Stimulated activated CD4-positive, alpha-beta T cell treated with anti-CD3 and anti-CD28 coated beads, Interleukin-4, amount 100 ng/mL, for 4 hours (primary cell): ENCODE data around the gene NUP93.
"Not testable (repeated sequence)": the region's sequence is repeated elsewhere in the genome, so short reads cannot be mapped to it uniquely, and the experiment has no call there.

Experiments
- DNase-seq, 2 experiments: peaks; one replicate each; pipeline ENCODE4 v3.0.0-alpha.2; 2020

NUP93 gene

DNA sequence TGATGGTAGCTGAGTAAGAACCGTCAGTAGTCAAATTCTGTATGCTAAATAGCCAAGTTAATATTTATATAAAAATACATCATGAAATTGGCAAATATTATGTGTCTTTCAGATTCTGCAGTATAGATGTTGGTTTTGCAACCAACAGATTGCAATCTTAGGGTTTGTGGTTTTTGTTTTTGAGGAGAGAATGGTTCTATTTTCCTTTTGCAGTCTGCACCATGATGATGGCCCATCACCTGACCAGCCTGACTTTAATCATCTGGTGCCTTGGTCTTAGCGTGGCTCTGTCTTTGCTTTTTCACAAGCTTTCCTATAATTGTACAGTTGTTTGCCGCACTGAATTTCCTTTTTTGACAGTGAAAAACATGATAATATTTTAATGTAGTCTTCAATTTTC lies 50.7 kb downstream of the NUP93 start:
- DNase-seq, result no peak

DNA sequence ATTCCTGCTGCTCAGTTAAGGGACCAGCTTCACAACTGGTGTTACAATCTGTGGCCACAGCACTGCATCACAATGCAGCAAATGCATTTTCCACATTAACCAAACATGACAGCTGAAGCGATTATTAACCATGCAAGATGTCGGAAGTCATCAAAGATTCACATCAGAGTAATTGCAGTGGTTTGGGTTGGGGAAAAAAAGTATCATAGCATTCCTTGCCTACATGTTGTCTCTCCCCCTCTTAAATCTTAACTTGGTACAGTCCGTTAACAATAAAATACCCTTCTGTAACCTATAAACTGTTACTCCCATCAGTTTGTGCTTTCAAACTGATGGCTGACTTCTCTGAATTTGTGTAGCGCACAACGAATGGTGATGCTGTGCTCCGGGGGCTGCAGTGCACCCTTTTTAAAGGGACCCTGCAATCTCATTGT lies 51.6 kb downstream of the NUP93 start:
- no peak for DNase-seq

DNA sequence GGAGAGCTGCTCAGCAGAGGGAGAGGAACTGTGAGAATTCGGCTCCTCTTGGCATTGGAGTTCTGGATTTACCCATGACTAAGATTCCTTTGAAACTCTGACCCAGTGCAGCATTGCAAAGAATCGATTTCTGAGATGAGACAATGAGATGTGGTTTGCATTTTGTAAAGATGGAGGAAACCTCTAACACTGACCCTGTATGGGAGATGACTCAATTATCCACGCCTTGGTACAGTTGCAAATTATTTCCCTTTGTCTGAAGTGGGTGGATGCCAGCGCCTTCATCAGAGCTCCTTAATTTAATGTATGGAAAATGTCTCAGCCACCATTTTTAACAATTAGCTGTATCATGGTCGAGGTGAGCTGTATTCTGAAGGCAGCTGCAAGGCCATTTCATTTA lies 53.4 kb downstream of the NUP93 start:
- DNase-seq, result no peak

DNA sequence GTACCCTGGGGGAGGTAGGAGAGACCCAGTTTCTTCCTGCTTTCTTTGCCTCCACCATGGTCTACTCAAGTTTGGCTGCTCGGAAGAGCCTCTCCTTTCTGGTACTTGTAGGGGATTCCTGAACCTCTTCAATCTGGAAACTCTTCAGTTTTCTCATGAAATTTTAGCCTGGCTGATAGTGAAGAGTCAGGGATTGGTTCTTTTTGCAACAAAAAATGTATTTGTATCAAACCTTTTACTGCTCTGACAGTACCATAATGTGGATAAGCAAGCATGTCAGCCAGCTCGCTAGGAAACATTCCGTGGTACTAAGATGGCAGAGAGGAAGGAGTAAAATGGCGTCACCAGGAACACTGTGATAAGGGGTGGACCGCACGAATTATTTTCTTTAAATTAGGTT lies 55.4 kb downstream of the NUP93 start:
- no peak for DNase-seq

DNA sequence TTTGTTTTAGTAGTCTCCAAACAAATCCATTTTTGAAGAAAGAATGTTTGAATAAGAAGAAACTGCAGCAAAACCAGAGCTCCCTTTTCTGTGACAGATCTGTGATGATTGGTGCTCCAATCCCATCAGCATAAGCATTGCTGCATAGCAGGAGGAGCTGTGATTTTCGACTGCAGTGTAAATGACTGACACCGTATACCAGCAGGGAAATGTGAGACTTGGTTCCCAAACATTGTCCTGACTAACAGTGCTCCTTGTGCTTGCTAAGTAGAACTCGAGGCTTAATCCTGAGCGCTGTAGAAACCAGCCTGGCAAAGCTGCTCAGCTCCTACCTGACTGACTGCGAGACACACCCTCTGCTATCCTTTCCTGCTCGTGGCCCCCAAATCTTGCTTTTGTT lies 57.2 kb downstream of the NUP93 start:
- no peak for DNase-seq

DNA sequence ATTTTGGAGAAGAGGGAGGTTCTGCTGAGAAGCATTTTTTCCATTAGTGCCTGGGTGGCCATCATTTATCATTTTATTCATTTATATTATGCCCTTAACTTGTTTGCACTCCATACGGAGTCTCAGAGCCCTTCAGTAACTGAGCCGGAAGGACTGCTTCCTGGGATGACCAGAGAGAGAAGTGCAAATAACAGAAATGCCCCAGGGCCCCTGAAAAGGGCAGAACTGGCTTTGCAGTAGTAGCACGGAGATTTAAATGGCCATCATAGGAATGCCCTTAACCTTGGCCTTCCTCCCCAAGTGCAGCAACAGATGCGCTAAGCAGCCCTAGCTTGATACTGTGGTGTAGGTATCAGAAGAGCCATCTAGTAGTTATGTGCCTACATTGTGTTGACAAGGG lies 58.5 kb downstream of the NUP93 start:
- no peak for DNase-seq

DNA sequence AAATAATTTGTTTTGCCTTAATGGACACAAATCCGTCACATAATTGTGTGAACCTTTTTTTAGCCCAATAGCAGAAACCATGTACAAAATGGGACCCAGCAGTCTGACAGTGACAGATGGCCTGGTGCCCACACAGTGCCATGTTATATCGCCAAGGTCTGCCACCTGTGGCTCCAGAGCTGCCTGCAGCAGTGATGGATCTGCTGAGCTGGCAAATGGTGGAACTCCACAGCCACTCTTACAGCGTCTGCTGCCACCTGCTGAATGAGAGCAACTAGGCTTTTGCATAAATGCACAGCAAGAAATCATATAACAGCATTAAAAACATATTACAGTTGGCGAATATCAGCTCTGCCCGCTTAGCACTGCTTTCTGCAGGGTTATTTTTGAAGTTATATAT lies 59.4 kb downstream of the NUP93 start:
- no peak for DNase-seq

DNA sequence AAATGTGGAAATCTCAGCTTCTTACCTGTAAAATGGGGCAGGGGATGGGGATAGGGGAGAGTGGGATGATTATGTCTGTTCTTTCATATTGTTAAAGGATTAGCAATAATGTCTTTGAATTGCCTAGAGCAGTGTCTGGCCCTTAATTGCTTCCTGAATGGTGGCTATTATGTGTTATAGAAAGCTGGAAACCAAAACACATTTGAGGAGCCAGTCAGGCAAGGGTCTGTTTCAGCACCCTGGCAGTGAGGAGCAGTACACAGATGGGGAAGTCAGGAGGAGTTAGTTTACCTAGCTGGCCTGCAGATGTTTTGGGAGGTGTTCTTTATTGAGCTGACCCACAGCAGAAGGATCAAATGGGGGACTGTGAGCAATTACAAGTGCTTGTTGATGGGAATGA lies 63.0 kb downstream of the NUP93 start:
- DNase-seq, result no peak

DNA sequence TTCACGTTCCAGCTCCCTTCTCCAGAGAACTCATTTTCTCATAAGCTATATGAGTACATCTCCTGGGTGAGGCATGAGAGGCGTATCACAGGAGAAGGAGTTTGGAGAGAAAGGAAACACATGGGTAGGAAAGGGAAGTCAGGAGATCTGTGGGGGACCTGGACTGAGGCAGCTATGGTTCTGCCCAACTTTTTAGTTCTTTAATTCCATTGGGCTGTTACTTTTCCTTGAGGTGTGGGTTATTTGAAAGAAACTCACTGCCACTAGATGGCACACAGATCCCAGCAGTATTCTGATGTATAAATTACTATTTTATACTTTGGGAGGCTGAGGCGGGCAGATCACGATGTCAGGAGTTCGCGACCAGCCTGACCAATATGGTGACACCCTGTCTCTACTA lies 63.6 kb downstream of the NUP93 start:
- no peak for DNase-seq

DNA sequence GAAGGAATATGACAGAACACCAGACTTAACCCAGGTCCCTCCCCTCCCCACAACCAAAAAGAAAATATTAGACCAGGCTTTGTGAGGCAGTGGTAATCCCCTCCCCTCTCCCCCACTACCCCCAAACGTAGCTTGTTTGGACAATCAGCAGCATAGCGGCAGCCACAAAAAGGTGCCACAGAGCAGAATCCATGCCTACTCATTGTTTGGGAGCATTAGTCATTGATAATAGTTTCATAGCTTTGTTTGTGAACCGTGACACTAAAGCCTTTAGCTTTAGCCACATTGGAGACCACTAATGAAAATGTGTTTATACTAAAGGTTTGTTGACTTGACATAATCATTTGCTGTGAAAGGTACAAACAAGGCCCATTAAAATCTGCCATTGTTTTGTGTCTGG lies 65.1 kb downstream of the NUP93 start:
- no peak for DNase-seq

DNA sequence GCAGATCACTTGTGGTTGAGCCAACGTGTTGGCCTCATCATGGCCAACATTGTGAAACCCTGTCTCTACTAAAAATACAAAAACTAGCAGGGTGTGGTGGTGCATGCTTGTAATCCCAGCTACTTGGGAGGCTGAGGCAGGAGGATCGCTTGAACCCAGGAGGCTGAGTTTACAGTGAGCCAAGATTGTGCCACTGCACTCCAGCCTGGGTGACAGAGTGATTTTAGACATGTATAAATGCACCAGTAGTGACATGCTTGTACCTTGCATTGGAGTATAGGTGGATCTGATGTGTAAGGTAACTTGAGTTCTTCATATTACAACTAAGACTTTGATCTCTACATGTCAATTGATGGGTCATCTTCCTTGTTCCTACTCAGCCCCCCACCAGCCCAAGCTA lies 67.1 kb downstream of the NUP93 start:
- not testable (repeated sequence) for DNase-seq

DNA sequence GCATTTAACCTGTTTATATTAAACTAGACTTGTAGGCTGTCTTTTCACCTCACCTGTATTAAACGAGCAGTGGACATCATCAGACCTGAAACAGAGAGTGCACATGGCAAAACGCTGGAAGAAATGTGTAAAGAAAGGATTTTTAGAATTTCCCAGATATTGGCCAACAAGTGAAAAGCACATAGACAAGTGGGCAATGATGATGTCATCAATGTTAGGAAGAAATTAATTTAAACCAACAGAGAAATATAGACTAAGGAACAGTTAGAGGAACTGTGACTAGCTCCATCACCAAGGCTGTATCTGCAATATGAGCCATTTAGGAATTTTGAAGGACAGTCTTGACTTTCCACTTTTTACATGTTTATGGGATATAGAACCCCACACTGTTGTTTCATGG lies 67.9 kb downstream of the NUP93 start:
- no peak for DNase-seq

DNA sequence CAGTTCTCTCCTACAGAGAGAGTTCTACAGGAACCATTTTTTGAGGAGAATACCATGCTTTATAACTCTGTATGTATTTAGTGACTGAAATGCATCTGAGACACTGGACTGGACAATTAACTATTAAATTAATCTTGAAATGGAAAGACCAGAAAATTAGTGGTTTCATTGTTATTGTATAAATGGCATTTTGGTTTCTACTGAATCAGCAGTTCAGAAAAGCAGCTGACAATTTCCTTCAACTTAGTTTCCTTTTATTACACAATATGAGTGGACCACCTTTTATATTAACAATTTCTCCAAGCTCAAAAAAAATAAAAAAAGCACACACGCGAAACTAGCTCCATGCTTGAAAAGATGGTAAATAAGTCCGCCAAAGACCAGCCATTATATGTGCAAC lies 69.0 kb downstream of the NUP93 start:
- no peak for DNase-seq

DNA sequence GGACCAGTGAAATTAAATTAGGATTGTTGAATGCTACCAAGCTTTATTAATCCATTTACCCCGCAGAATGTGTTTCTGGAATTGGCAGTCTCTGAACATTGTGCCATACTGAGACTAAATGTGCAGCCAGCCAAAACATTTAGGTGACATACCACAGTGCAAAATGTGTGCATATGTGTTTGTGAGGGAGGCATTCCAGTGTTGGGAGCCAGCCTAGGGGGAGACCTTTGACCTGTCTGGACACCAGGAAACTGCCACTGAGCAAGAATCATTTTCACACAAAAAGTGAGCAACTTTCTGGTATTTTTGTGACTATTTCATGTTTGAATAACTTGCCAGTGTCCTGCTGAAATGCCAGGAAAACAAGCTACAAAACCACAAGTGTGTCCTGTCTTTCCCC lies 70.4 kb downstream of the NUP93 start:
- no peak for DNase-seq

DNA sequence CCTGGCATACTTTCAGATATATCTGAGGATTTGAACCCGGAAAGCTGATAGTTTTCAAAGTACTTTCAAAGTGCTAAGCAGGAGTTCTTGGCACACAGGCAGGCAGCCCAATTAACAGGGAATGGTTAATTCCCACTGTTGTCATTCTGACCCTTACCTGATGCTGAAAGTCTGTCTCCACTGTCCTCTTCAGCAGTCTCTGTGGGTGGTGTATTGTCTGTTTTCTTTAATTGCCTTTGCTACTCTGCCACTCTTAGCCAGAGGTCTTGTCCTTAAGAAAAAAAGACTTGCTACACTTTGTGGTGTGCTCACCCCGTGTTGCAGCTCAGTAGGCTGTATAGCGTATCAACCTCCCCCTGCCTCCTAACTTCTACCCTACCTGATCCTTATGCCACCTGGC lies 71.8 kb downstream of the NUP93 start:
- no peak for DNase-seq

DNA sequence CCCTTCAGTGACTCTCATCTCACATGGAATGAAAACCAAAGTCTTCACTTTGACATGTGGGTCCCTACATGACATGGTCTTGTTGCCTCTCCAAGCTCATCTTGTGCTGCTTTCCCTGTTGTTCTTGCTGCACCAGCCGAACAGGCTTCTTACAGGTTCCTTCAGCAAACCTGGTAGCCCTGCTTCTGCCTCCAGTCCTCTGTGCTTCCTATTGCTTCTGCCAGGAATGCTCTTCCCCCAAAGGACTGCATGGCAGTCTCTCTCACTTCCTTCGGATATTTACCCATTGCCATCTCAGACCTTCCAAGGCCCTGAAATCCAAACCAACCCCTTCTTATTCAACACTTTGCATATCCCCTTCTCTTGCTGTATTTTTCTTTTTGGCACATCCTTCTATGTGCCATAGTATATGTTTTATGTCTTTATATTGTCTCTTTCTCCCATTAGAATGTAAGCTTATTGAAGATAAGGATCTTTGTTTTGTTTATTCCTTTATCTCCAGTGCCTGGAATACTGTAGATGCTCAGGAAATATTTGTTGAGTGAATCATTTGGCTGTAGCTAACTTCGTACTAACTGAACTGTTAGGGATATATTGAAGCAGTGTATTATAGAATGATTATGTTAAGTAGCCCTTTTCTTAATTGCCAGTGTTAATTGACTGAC lies 77.2 kb downstream of the NUP93 start:
- no peak for DNase-seq

DNA sequence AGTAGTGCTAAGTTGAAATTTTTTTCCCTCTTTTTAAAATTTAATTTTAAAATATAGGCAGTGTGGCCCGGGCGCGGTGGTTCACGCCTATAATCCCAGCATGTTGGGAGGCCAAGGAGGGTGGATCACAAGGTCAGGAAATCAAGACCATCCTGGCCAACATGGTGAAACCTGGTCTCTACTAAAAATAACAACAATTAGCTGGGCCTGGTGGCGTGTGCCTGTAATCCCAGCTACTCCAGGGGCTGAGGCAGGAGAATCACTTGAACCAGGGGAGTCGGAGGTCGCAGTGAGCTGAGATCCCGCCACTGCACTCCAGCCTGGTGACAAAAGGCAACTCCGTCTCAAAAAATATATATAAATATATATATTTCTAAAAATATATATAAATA lies 77.7 kb downstream of the NUP93 start:
- not testable (repeated sequence) for DNase-seq

DNA sequence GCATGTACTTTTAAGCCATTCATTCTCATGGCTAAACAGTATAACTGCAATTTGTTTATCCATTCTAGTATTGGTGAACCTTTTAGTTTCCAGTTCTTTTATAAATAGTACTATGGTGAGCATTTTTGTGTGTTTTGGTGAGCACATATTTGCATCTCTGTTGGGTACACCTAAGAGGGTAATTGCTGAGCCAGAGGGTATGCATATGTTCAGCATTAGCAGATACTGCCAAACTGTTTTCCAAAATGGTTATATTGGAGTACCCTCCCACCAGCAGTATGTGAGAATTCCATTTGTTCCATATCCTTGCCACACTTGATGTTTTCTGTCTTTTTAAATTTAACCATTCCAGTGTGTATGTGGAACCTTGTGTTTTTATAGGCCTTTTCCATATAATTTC lies 81.0 kb downstream of the NUP93 start:
- DNase-seq, result no peak

DNA sequence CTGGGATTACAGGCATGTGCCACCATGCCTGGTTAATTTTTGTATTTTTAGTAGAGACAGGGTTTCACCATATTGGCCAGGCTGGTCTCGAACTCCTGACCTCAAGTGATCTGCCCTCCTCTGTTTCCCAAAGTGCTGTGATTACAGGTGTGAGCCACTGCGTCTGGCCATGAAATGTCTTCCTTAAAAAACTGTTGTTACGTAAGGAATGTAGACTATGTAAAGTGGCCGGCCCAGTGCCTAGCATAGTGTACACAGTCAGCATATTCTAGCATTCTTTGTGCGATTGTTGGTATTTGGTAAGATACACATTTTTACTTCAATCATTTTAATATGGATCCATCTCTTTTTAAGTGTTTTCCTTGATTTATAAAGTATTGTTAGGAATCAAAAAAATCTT lies 81.7 kb downstream of the NUP93 start:
- not testable (repeated sequence) for DNase-seq

DNA sequence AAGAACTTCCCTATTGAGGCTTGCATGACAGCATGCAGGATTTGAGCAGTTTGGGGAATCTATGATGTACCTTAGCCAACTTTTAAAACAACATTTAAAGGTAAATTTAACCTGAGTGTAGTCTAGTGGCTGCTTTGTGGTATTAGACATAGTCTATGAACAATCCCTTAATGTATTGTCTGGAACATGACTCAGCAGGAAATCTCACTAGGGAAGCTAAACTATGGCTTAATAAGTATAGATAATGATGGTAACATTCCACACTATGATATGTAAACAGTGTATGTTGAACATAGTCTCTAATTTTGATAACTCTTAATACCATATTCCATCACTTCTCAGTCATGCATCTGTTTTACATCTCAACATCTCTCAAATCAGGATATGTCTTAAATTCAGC lies 83.0 kb downstream of the NUP93 start:
- no peak for DNase-seq

DNA sequence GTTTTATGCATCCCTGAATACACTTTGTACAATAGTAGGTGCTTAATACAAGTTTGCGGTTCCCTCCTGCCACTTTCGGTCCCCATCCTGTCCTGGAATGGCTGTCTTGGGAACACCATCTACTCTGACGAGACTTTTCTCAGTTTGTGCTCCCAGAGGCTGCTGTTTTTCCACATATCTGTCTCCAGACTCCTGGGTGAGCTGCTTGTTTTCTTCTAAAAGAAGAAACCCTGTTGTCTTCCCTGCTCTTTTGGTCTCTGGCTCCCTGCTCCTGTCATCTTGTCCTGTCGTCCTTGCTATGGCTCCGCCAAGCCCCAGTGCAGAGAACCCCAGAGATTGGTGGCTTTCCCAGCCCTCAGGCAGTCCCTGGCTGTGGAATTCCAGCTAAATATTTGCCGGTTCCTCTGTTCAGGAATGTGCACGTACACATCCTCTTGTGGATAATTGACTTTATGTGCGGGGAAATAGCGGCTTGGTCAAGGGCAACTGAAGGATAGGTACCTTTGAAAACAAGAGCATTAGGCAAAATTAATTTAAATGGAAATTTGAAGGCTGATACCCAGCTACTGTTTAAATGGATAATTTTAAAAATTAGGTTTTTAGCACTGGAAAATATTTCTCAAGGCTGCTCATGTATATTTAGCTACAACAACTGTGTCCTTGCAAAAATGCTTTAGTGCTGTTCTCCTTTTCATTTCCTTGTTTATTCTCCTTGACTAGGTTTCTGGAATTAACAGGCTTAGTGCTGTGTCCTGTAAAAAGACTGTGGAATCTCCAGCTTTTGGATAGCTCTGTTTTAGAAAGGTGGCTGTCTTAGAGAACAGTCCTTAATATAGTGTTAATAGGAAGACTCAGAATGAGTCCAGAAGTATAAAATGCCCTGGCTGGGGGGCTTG lies 84.9 kb downstream of the NUP93 start:
- DNase-seq, result no peak

DNA sequence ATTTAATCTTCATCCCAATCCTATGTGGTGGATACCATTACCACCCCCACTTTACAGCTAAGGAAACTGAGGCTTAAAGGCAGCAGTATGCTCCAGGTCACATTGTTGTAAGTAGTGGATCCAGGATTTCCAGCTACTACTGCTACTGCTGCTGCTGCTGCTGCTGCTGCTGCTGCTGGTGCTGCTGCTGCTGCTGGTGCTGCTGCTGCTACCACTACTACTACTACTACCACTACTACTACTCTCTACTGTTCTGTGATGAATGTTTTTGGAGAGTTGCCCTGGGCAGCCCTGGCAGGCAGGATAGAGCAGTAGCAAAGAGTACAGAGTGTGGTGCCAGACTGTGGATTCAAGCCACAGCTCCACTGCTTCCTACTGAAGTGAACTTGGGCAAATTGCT lies 85.8 kb downstream of the NUP93 start:
- no peak for DNase-seq

DNA sequence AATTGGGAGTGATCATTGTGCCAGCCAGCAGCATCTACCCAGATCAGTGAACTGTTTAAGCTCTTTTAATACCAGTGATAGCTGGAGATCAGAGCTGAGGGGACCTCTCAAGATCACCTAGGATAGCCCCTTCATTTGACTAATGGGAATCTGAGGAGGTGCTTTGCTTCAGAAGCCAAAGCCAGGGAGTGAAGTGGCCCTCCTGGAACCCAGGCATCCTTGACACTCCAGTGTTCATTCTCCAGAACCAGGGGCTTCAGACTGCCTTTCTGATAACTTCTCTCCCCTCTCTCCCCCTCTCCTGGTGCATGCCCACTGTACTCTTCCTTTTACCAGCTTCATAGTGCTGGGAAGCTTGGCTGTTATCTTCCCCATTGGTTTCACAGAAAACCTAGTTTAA lies 87.1 kb downstream of the NUP93 start:
- no peak for DNase-seq

DNA sequence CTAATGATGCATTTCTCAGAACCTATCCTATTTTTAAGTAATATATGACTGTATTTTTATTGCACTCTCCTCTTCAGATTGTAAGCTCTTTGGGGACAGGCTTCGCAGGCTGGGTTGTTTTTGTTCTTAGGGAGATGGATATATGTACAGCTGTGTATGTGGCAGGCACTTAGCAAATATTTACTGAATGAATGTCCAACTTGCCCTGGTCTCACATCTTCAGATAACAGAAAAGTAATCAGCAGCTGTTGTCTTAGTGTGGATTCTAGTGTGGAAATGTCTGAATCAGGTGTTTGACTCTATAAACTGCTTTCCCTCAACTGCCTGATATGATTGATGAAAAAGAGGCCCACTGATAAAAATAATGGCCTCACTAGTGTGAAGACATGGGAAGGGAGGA lies 88.0 kb downstream of the NUP93 start:
- DNase-seq, result no peak
